Panc1 (cell line): ENCODE data around the gene IFT52. TPM values are rescaled to one million over a fixed set of nuclear protein-coding genes. Genes with fewer than 3 reads are reported as not detected.

Experiments
- ATAC-seq: fragments of 200-7000 bp; cut with Tn5 transposase; 2 replicates; pipeline ENCODE4 v1.9.1; 2020; ENCODE audit warnings: mild to moderate bottlenecking, moderate library complexity
- BruUV-seq: library from RNA; stranded (reverse); fragments of 400-500 nt; replicated peaks from 2 replicates; lab custom pipeline; 2021; lab: Mats Ljungman, UMichigan
- CTCF ChIA-PET: fragments of 300-600 bp; sonication (Branson Sonifier 250); formaldehyde crosslinking; loops from one replicate; lab custom pipeline; 2022; ENCODE audit warnings: antibody characterized with exemption; lab: Charles Lee
- POLR2A ChIA-PET: fragments of 300-600 bp; sonication (Branson Sonifier 250); formaldehyde crosslinking; loops from one replicate; lab custom pipeline; 2022; ENCODE audit warnings: antibody characterized with exemption; lab: Charles Lee
- DNase-seq: peaks from one replicate; pipeline ENCODE4 v3.0.0-alpha.2; 2010; ENCODE audit warnings: low read depth, low spot score
- H3K27ac ChIP-seq: 2 replicates; pipeline ENCODE4 v1.5.1; 2011; ENCODE audit warnings: mild to moderate bottlenecking, low read length, inconsistent platforms
- H3K27me3 ChIP-seq: fragments of 200-500 bp; sonication (Bioruptor generic); 2 replicates; pipeline ENCODE4 v1.6.0; 2014; ENCODE audit warnings: low read length, inconsistent platforms; ENCODE audit not compliant: control insufficient read depth, insufficient read depth
- H3K36me3 ChIP-seq: fragments of 200-500 bp; sonication (Bioruptor generic); 2 replicates; pipeline ENCODE4 v1.5.1; 2014; ENCODE audit warnings: inconsistent platforms, mild to moderate bottlenecking, low read length, moderate library complexity; ENCODE audit not compliant: control insufficient read depth, insufficient read depth
- H3K4me1 ChIP-seq: 2 replicates; pipeline ENCODE4 v1.5.1; 2011; ENCODE audit warnings: inconsistent platforms, mild to moderate bottlenecking, low read length, moderate library complexity; ENCODE audit not compliant: control insufficient read depth, insufficient read depth
- H3K4me3 ChIP-seq, 2 experiments: 2 replicates each; pipeline ENCODE4 v1.5.1; 2011 to 2012; ENCODE audit warnings: low read depth in 2 of 2, low read length in 2 of 2, mild to moderate bottlenecking in 2 of 2, inconsistent platforms in 1 of 2, moderate library complexity in 1 of 2
- H3K9me3 ChIP-seq: fragments of 200-500 bp; sonication (Bioruptor generic); 2 replicates; pipeline ENCODE4 v1.5.1; 2014; ENCODE audit warnings: low read depth, mild to moderate bottlenecking, inconsistent platforms, low read length, moderate library complexity; ENCODE audit not compliant: control insufficient read depth, insufficient read depth
- CTCF ChIP-seq: fragments of 450-650 bp; IDR thresholded peaks from 2 replicates; pipeline ENCODE4 v1.5.1; 2017; ENCODE audit warnings: mild to moderate bottlenecking
- POLR2AphosphoS5 ChIP-seq: IDR thresholded peaks from 2 replicates; pipeline ENCODE4 v1.6.1; 2012; ENCODE audit warnings: mild to moderate bottlenecking, low read depth, low read length, moderate library complexity
- REST ChIP-seq, 2 experiments: IDR thresholded peaks; 2 replicates each; pipeline ENCODE4 v1.6.1; 2011 to 2012; ENCODE audit warnings: low read depth in 2 of 2, control low read depth in 1 of 2, low read length in 1 of 2, mild to moderate bottlenecking in 1 of 2, moderate library complexity in 1 of 2; ENCODE audit not compliant: insufficient read depth in 1 of 2
- SIN3A ChIP-seq: IDR thresholded peaks from 2 replicates; pipeline ENCODE4 v1.6.1; 2012; ENCODE audit warnings: low read depth, mild to moderate bottlenecking, low read length, moderate library complexity, borderline replicate concordance; ENCODE audit not compliant: insufficient read depth
- TCF7L2 ChIP-seq: IDR thresholded peaks from 2 replicates; pipeline ENCODE4 v1.6.1; 2011; ENCODE audit warnings: mild to moderate bottlenecking, low read depth, low read length, inconsistent platforms
- in situ Hi-C: cut with HindIII; loops from 2 replicates; pipeline ENCODE4 v1.10.0; 2016; ENCODE audit warnings: low sequenced_read_pairs, low pct_unique_long_range_greater_than_20kb
- intact Hi-C: fragments of 100-400 bp; cut with micrococcal nuclease; formaldehyde crosslinking; loops from one replicate; pipeline ENCODE4 v1.10.0; 2022; ENCODE audit not compliant: unreplicated experiment
- total RNA-seq: library from RNA; stranded (reverse); gene quantifications from one replicate; pipeline ENCODE4 v1.2.1, GENCODE V29; 2021; ENCODE audit not compliant: unreplicated experiment

IFT52 gene
- total RNA-seq, 1 experiment from 2014 or later, result 29.2 TPM

GRCh38 chr20:43563429-43563828 is 27.3 kb upstream of the IFT52 start:
- in situ Hi-C loops (no loop called here), intact Hi-C loops (no loop called here)
- ChIA-PET CTCF (no interaction called here), POLR2A (no interaction called here)
- no peak overlapping the region for H3K4me3 ChIP-seq
- no peaks in the 10 kb centered on the region for H3K36me3 ChIP-seq
- H3K4me1 ChIP-seq, result 0 out of 2 replicates have a peak, but pooled peaks cover 3% of the 10 kb centered on the region
- DNase-seq (no peak), ATAC-seq (no peak)
- H3K27ac ChIP-seq, result no peak overlapping the region
- TF ChIP-seq CTCF (no peak), POLR2AphosphoS5 (no peak), SIN3A (no peak), TCF7L2 (no peak), REST (IDR thresholded peaks at IDR 0.05; ENCODE audit: insufficient read depth in 1 of 2, low read depth in 2 of 2, low read length in 1 of 2) (no peak)
- no TSS peak for BruUV-seq
- no peaks in the 10 kb centered on the region for H3K9me3 ChIP-seq
- no peaks in the 10 kb centered on the region for H3K27me3 ChIP-seq

GRCh38 chr20:43563991-43564390 is 26.7 kb upstream of the IFT52 start:
- ATAC-seq, result no peak
- H3K9me3 ChIP-seq, result no peaks in the 10 kb centered on the region
- H3K4me3 ChIP-seq, result no peak overlapping the region
- H3K36me3 ChIP-seq, result no peaks in the 10 kb centered on the region
- no peaks in the 10 kb centered on the region for H3K4me1 ChIP-seq
- POLR2A ChIA-PET, result no interaction called here
- CTCF ChIA-PET, result no interaction called here
- no peaks in the 10 kb centered on the region for H3K27me3 ChIP-seq
- no peak for DNase-seq
- intact Hi-C loops, result no loop called here
- no TSS peak for BruUV-seq
- H3K27ac ChIP-seq, result no peak overlapping the region
- in situ Hi-C loops, result no loop called here
- TF ChIP-seq TCF7L2 (no peak), POLR2AphosphoS5 (no peak), CTCF (no peak), SIN3A (no peak), REST (IDR thresholded peaks at IDR 0.05; ENCODE audit: insufficient read depth in 1 of 2, low read depth in 2 of 2, low read length in 1 of 2) (no peak)
